Neuronal stem cell (in vitro differentiated cells): ENCODE measurements around the gene ERC2.
"Not testable (repeated sequence)": the region's sequence is repeated elsewhere in the genome, so short reads cannot be mapped to it uniquely, and the experiment has no call there.

Source experiments
- DNase-seq: peaks from one replicate; pipeline ENCODE4 v3.0.0-alpha.2; 2013; ENCODE audit warnings: low spot score
- H2AFZ ChIP-seq: one replicate; pipeline ENCODE4 v1.6.1; 2013; ENCODE audit warnings: mild to moderate bottlenecking, low read length, inconsistent platforms
- H2AK5ac ChIP-seq: 2 replicates; pipeline ENCODE4 v1.6.1; 2013; ENCODE audit warnings: low read depth, mild to moderate bottlenecking, inconsistent platforms, low read length, moderate library complexity, mixed read lengths
- H2BK120ac ChIP-seq: 2 replicates; pipeline ENCODE4 v1.6.1; 2013; ENCODE audit warnings: low read depth, mild to moderate bottlenecking, inconsistent platforms, low read length, moderate library complexity, mixed read lengths
- H2BK12ac ChIP-seq: one replicate; pipeline ENCODE4 v1.6.1; 2013; ENCODE audit warnings: low read length, inconsistent platforms
- H2BK15ac ChIP-seq: 2 replicates; pipeline ENCODE4 v1.6.1; 2013; ENCODE audit warnings: mild to moderate bottlenecking, low read length, inconsistent platforms, mixed read lengths
- H2BK5ac ChIP-seq: one replicate; pipeline ENCODE4 v1.6.1; 2013; ENCODE audit warnings: inconsistent platforms, mild to moderate bottlenecking, low read length, moderate library complexity
- H3K14ac ChIP-seq: one replicate; pipeline ENCODE4 v1.6.1; 2013; ENCODE audit warnings: low read length, inconsistent platforms
- H3K18ac ChIP-seq: 2 replicates; pipeline ENCODE4 v1.6.1; 2013; ENCODE audit warnings: low read length, inconsistent platforms
- H3K23ac ChIP-seq: 2 replicates; pipeline ENCODE4 v1.6.1; 2013; ENCODE audit warnings: low read depth, mild to moderate bottlenecking, mixed read lengths, low read length, inconsistent platforms; ENCODE audit not compliant: poor library complexity
- H3K27ac ChIP-seq: replicated peaks from 3 replicates; pipeline ENCODE4 v1.5.1; 2013; ENCODE audit warnings: low read length, inconsistent platforms
- H3K27me3 ChIP-seq, 3 experiments: 2 replicates each; pipeline ENCODE4 v1.6.1; 2013; ENCODE audit warnings: low read length in 3 of 3, mild to moderate bottlenecking in 2 of 3, inconsistent platforms in 1 of 3, low read depth in 1 of 3, mixed read lengths in 1 of 3, moderate library complexity in 1 of 3; ENCODE audit not compliant: control insufficient read depth in 3 of 3, insufficient read depth in 3 of 3
- H3K36me3 ChIP-seq, 2 donors: replicated peaks in 1 of 2; 2 replicates each; pipeline ENCODE4 v1.6.1; 2013; ENCODE audit warnings: low read length in 2 of 2; ENCODE audit not compliant: control insufficient read depth in 2 of 2, insufficient read depth in 2 of 2
- H3K4ac ChIP-seq: 2 replicates; pipeline ENCODE4 v1.6.1; 2013; ENCODE audit warnings: inconsistent platforms, mild to moderate bottlenecking, low read length, moderate library complexity
- H3K4me1 ChIP-seq, 2 donors: 1 replicate in 1 of 2; 2 replicates in 1 of 2; pipeline ENCODE4 v1.6.1; 2013; ENCODE audit warnings: low read length in 2 of 2, low read depth in 1 of 2; ENCODE audit not compliant: control insufficient read depth in 2 of 2, insufficient read depth in 1 of 2
- H3K4me2 ChIP-seq: one replicate; pipeline ENCODE4 v1.6.1; 2013; ENCODE audit warnings: mild to moderate bottlenecking, low read length, inconsistent platforms; ENCODE audit not compliant: insufficient read depth, poor library complexity, severe bottlenecking
- H3K4me3 ChIP-seq, 2 donors: 2 replicates each; pipeline ENCODE4 v1.5.1; 2013; ENCODE audit warnings: low read length in 2 of 2, mild to moderate bottlenecking in 2 of 2, inconsistent platforms in 1 of 2, moderate library complexity in 1 of 2
- H3K79me1 ChIP-seq: one replicate; pipeline ENCODE4 v1.6.1; 2013; ENCODE audit warnings: low read depth, mild to moderate bottlenecking, inconsistent platforms, low read length, moderate library complexity
- H3K9ac ChIP-seq: one replicate; pipeline ENCODE4 v1.6.1; 2013; ENCODE audit warnings: mild to moderate bottlenecking, low read depth, low read length, inconsistent platforms; ENCODE audit not compliant: poor library complexity
- H3K9me3 ChIP-seq, 2 donors: replicated peaks in 1 of 2; 2 replicates each; pipeline versions ENCODE3 to v1.6.1; 2013; ENCODE audit warnings: low read length in 2 of 2, mild to moderate bottlenecking in 2 of 2, inconsistent platforms in 1 of 2, low read depth in 1 of 2, mixed read lengths in 1 of 2, moderate library complexity in 1 of 2; ENCODE audit not compliant: control insufficient read depth in 2 of 2, insufficient read depth in 1 of 2
- H4K8ac ChIP-seq: one replicate; pipeline ENCODE4 v1.6.1; 2013; ENCODE audit warnings: low read depth, mild to moderate bottlenecking, inconsistent platforms, low read length, moderate library complexity
- H4K91ac ChIP-seq: one replicate; pipeline ENCODE4 v1.6.1; 2013; ENCODE audit warnings: low read length, low read depth, mild to moderate bottlenecking, inconsistent platforms; ENCODE audit not compliant: poor library complexity
- WGBS, 2 donors: extraction: QIAGEN DNeasy Blood & Tissue Kit; methylation state at CpG; one replicate each; pipeline ENCODE4 v1.1.7; 2013; ENCODE audit warnings: missing lambda C conversion rate in 2 of 2, mixed read lengths in 1 of 2; ENCODE audit not compliant: insufficient read length in 2 of 2, insufficient replicate concordance in 1 of 2; ENCODE audit errors: extremely low coverage in 2 of 2; 5-methylcytosine and 5-hydroxymethylcytosine counted together

The ERC2 gene

DNA sequence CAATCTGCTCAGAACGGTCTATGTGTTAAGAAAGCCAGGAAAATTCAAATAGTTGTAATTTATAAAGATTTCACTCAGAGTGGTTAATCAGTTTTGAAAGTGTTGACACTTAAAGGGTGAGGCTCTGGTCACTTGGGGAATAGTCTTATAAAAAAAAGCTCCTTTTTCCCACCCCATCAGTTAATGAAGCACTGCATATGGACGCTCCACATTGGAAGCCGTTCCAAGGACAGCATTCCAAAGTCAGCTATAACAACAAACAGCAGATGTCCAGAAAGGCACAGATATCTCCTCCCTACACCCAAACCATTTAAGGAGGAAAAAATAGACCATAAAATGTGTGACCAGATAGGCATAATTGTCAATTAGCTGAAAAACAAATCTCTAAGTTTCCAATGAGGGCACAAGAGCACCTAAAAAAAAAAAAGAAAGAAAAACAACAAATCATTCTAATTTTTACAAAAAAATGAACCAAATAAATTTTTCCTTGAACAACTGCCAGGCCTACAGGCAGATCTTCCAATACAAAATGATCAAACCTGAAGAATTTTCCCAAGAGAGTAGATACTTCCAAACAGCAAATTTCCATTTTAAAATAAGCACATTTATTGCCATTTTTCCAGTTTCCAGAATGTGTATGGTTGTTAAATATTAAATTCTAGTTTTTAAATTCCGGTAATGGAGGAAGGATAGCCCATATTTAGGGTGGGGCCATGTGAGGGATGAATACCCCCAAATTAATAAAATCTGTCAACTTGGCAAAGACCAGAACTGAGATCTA is 198.3 kb downstream of the ERC2 start:
- Histone ChIP-seq H2BK120ac (no peak overlapping the region), H3K14ac (no peak overlapping the region), H2AFZ (no peak overlapping the region), H3K4me1 (no peaks in the 10 kb centered on the region), H3K27me3 (no peaks in the 10 kb centered on the region), H3K4me3 (no peak overlapping the region), H2BK12ac (no peak overlapping the region), H4K91ac (no peak overlapping the region), H3K9me3 (peaks cover 0 to 4% of the 10 kb centered on the region in 2 donors), H2BK5ac (no peak overlapping the region), H3K18ac (no peak overlapping the region), H2AK5ac (no peak overlapping the region), H2BK15ac (no peak overlapping the region), H4K8ac (no peak overlapping the region), H3K4me2 (no peak overlapping the region), H3K27ac (no peak overlapping the region), H3K36me3 (peaks cover 0 to 2% of the 10 kb centered on the region in 2 donors), H3K4ac (no peak overlapping the region), H3K79me1 (no peaks in the 10 kb centered on the region), H3K9ac (no peak overlapping the region), H3K23ac (no peak overlapping the region)
- DNase-seq: no peak
- WGBS, 2 donors: no CpG with 5 or more reads among the region's 4 CpGs

DNA sequence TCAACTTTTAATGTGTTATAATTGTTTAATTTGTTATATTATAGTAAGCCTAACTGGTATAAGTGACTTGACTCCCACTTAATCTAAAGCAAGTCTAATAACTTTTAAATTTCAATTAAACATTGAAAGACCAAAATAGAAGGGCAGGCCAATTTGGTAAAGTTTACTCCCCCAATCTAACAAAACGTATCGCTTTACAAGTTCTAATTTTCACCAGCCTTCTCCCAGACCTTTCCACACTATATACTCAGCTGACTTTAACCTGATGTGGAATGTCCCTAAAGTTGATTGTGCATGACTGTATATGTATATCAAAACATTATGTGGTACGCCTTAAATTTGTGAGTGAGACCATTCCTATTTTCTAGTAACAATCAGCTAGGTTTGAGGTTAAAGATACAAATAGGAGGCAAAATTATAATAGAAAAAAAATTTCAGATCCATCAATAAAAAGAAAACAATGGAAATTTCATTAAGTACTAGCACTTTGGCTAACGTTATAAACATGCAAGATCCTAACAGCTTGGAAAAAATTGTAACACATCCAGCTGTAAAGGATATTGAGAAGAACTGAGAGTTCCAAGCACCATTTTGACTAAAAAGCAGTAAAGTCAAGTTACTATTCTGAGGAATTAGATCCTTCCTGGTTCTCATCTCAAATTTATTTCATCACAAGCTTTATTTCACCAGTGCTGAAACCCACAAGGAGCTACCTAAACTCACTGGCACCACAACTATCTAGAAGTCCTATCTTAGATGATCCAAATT is 199.5 kb downstream of the ERC2 start:
- Histone ChIP-seq H3K79me1 (no peaks in the 10 kb centered on the region), H3K27me3 (no peaks in the 10 kb centered on the region), H4K8ac (no peak overlapping the region), H3K4ac (no peak overlapping the region), H2BK120ac (no peak overlapping the region), H2AK5ac (no peak overlapping the region), H3K9ac (no peak overlapping the region), H3K4me1 (no peaks in the 10 kb centered on the region), H4K91ac (no peak overlapping the region), H2BK12ac (no peak overlapping the region), H3K4me3 (no peak overlapping the region), H3K9me3 (peaks cover 0 to 4% of the 10 kb centered on the region in 2 donors), H3K27ac (no peak overlapping the region), H2AFZ (no peak overlapping the region), H2BK15ac (no peak overlapping the region), H2BK5ac (no peak overlapping the region), H3K18ac (no peak overlapping the region), H3K4me2 (no peak overlapping the region), H3K14ac (no peak overlapping the region), H3K36me3 (no peaks in the 10 kb centered on the region), H3K23ac (no peak overlapping the region)
- no peak for DNase-seq
- WGBS, 2 donors: no CpG with 5 or more reads among the region's 4 CpGs

DNA sequence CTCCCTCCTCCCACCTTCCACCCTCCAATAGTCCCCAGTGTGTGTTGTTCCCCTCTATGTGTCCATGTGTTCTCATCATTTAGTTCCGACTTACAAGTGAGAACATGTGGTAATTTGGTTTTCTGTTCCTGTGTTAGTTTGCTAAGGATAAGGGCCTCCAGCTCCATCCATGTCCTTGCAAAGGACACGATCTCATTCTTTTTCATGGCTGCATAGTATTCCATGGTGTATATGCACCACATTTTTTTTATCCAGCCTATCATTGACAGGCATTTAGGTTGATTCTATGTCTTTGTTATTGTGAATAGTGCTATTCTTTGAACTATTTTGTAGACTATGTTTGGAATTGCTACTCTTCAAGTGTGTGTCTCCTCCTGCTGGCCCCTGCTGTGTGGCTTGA is 206.4 kb downstream of the ERC2 start:
- not testable (repeated sequence) for H3K4me3 ChIP-seq, H3K36me3 ChIP-seq, H3K23ac ChIP-seq, H2BK12ac ChIP-seq, H3K9ac ChIP-seq, H3K4me2 ChIP-seq, H2AK5ac ChIP-seq, H2BK5ac ChIP-seq, H4K91ac ChIP-seq, H3K14ac ChIP-seq, H3K18ac ChIP-seq, DNase-seq, H2BK15ac ChIP-seq, H3K27me3 ChIP-seq, H2BK120ac ChIP-seq, H3K27ac ChIP-seq, H3K4me1 ChIP-seq, H3K4ac ChIP-seq, H3K9me3 ChIP-seq, H4K8ac ChIP-seq, H2AFZ ChIP-seq, H3K79me1 ChIP-seq
- WGBS, 2 donors: no CpG with 5 or more reads among the region's 2 CpGs

DNA sequence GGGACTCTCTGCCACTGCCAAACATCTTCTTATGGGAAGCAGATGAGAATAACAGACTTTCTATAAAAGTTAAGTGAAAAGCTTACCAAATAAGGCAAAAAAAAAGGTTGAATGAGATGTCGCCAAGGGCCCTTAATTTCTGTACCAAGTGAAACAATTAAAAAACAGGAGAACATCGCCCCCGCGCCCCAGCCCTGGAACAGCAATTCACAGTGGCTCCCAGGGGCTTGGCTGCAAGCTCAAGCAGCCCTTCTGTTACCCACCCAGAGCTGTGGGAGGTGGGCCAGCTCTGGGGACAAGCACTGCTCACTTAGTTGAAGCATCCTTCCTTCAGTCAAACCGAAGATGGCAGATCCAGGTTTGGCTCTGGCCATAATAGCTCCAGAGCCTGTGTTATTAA is 208.0 kb downstream of the ERC2 start:
- Histone ChIP-seq H3K36me3 (no peaks in the 10 kb centered on the region), H2BK12ac (no peak overlapping the region), H4K91ac (no peak overlapping the region), H3K18ac (no peak overlapping the region), H2BK120ac (no peak overlapping the region), H3K23ac (no peak overlapping the region), H2BK5ac (no peak overlapping the region), H4K8ac (no peak overlapping the region), H3K27ac (no peak overlapping the region), H3K27me3 (no peaks in the 10 kb centered on the region), H3K9ac (no peak overlapping the region), H3K4me3 (no peak overlapping the region), H3K4ac (no peak overlapping the region), H2BK15ac (no peak overlapping the region), H3K4me2 (no peak overlapping the region), H2AFZ (no peak overlapping the region), H3K4me1 (no peaks in the 10 kb centered on the region), H3K14ac (no peak overlapping the region), H3K79me1 (peaks cover 2% of the 10 kb centered on the region), H2AK5ac (no peak overlapping the region), H3K9me3 (peaks cover 2% of the 10 kb centered on the region in 2 donors)
- WGBS, 2 donors: no CpG with 5 or more reads among the region's 5 CpGs
- no peak for DNase-seq
